ENCODE data around the gene ARHGAP26. TPM values are rescaled to one million over a fixed set of nuclear protein-coding genes. Genes with fewer than 3 reads are reported as not detected.

ARHGAP26 gene
- total and polyA plus RNA-seq, 2 donors (not counting 3 experiments of a cell fraction or from before 2014, with no cell fraction given), result 3.1 to 16.2 TPM

GRCh38 chr5:143277536-143277935 lies 507.4 kb downstream of the ARHGAP26 start:
- intact Hi-C loops (cut with micrococcal nuclease) (no loop called here), dilution Hi-C loops (cut with MboI; ENCODE audit: extremely low pct_ligation_motif_present, low sequenced_read_pairs) (no loop called here)
- peaks cover 0 to 4% of the 10 kb centered on the region in 2 experiments for H3K36me3 ChIP-seq (ENCODE audit: control insufficient read depth in 2 of 2, extremely low read depth in 1 of 2, insufficient read depth in 2 of 2, low read length in 2 of 2)
- H3K27ac ChIP-seq (ENCODE audit: insufficient read depth, low read depth, low read length), result no peak overlapping the region
- no peaks in the 10 kb centered on the region for H3K4me1 ChIP-seq (ENCODE audit: control insufficient read depth, extremely low read depth, insufficient read depth, low read length)
- H3K27me3 ChIP-seq (ENCODE audit: control insufficient read depth in 2 of 2, insufficient read depth in 2 of 2, low read length in 2 of 2), result no peaks in the 10 kb centered on the region
- no peak for FAIRE-seq
- ChIA-PET CTCF (interaction anchor here (1.2 kb wide), 1 partner anchor 126 kb away, joined by 4 read pairs; the partner anchor contains the start of gene NR3C1), POLR2A (no interaction called here)
- no TSS peak for BruUV-seq (replicated peaks)
- no peak for TF ChIP-seq GATA2 (IDR thresholded peaks at IDR 0.05; ENCODE audit: insufficient read depth, insufficient read length, low read depth, low read length)
- TF ChIP-seq POLR2A (IDR thresholded peaks at IDR 0.05; ENCODE audit: low read depth, low read length), result no peak
- no peak for TF ChIP-seq POLR2AphosphoS5 (IDR thresholded peaks at IDR 0.05; ENCODE audit: insufficient read depth, low read depth, low read length)
- TF ChIP-seq FOS (IDR thresholded peaks at IDR 0.05; ENCODE audit: borderline replicate concordance, insufficient read depth, low read length), result no peak
- no peak for TF ChIP-seq MAX (IDR thresholded peaks at IDR 0.05; ENCODE audit: insufficient read depth, insufficient read length)
- TF ChIP-seq CTCF (IDR thresholded peaks at IDR 0.05; ENCODE audit: extremely low read depth in 1 of 2, insufficient read depth in 1 of 2, low read depth in 1 of 2, low read length in 2 of 2), result no peak
- no peak for TF ChIP-seq JUN (IDR thresholded peaks at IDR 0.05; ENCODE audit: borderline replicate concordance, insufficient read depth, insufficient read length, low read depth)
- TF ChIP-seq EZH2 (IDR thresholded peaks at IDR 0.05; ENCODE audit: borderline replicate concordance, low read depth, low read length, severe bottlenecking), result no peak
- no peak overlapping the region for H3K4me3 ChIP-seq (replicated peaks in 1 of 3; ENCODE audit: insufficient read depth in 1 of 3, low read depth in 1 of 3, low read length in 3 of 3)
- H3K9ac ChIP-seq (replicated peaks; ENCODE audit: extremely low read depth, insufficient read depth, low read length), result no peak overlapping the region
- no peaks in the 10 kb centered on the region for H3K9me3 ChIP-seq (replicated peaks; ENCODE audit: control insufficient read depth, insufficient read depth, low read length)
- no peaks in the 10 kb centered on the region for H4K20me1 ChIP-seq (replicated peaks; ENCODE audit: control insufficient read depth, extremely low read depth, insufficient read depth, low read length)
- no peaks in the 10 kb centered on the region for H3K9me1 ChIP-seq (replicated peaks; ENCODE audit: control insufficient read depth, extremely low read depth, insufficient read depth, low read length)
- H3K4me2 ChIP-seq (ENCODE audit: insufficient read depth, low read length), result no peak overlapping the region
- no peaks in the 10 kb centered on the region for H3K79me2 ChIP-seq (ENCODE audit: control insufficient read depth, insufficient read depth, low read length)
- H2AFZ ChIP-seq (ENCODE audit: low read depth, low read length), result no peak overlapping the region
- DNase-seq (ENCODE audit: low read depth, low spot score), result no peak

Other genes starting within 250 kb of the ARHGAP26 start
- gene FGF1, start 84.3 kb upstream of the ARHGAP26 start, total RNA-seq, result not detected in 2 replicates
- not detected in 2 replicates for gene FGF1, start 84.3 kb upstream of the ARHGAP26 start, polyA plus RNA-seq